ENCODE measurements around the gene TESK2. TPM values are rescaled to one million over a fixed set of nuclear protein-coding genes. Genes with fewer than 3 reads are reported as not detected.

The TESK2 gene
- total RNA-seq, 1 donor, result 2.2 TPM

DNA sequence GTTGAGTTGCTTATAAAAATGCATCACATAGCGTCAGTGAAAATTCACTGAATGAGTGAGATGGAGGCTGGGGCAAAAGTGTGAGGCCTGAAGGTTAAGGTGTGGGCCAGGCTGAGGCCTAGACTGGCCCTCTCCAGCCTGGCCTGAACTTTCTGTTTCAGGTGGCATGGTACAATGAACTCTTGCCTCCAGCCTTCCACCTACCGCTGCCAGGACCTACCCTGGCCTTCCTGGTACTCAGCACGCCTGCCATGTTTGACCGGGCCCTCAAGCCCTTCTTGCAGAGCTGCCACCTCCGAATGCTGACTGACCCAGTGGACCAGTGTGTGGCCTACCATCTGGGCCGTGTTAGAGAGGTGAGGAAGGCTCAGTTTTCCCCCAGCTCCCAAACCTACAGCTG, 16.2 kb upstream of the TESK2 start:
- DNase-seq (ENCODE audit: low read depth), result no peak
- no peak overlapping the region for H3K4me3 ChIP-seq (ENCODE audit: low read depth, low read length)
- TF ChIP-seq, protein P1, sequence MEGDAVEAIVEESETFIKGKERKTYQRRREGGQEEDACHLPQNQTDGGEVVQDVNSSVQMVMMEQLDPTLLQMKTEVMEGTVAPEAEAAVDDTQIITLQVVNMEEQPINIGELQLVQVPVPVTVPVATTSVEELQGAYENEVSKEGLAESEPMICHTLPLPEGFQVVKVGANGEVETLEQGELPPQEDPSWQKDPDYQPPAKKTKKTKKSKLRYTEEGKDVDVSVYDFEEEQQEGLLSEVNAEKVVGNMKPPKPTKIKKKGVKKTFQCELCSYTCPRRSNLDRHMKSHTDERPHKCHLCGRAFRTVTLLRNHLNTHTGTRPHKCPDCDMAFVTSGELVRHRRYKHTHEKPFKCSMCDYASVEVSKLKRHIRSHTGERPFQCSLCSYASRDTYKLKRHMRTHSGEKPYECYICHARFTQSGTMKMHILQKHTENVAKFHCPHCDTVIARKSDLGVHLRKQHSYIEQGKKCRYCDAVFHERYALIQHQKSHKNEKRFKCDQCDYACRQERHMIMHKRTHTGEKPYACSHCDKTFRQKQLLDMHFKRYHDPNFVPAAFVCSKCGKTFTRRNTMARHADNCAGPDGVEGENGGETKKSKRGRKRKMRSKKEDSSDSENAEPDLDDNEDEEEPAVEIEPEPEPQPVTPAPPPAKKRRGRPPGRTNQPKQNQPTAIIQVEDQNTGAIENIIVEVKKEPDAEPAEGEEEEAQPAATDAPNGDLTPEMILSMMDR (IDR thresholded peaks at IDR 0.05; ENCODE audit: insufficient read depth, low read depth, low read length), result no peak

GRCh38 chr1:45503462-45504360, 12.7 kb upstream of the TESK2 start:
- DNase-seq (ENCODE audit: low read depth), result no peak
- H3K4me3 ChIP-seq (ENCODE audit: low read depth, low read length), result no peak overlapping the region
- TF ChIP-seq, protein P1 (IDR thresholded peaks at IDR 0.05; ENCODE audit: insufficient read depth, low read depth, low read length), result no peak

DNA sequence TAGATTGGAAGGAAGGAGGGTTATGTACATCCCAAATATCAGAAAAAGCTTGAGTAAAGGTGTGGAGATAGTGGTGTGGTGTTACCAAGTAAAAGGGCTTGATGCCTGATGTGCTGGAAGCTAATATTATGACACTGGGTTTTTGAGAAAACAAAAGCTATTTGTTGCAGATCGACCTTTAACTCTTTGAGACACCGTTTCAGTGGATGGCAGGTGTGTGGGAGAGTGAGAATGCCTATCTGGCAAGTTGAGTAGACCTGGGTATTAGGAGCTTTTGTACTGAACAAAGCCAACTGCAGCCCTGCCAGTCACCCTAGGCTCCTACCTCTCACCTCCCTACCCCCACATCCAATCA, 10.5 kb upstream of the TESK2 start:
- no peak overlapping the region for H3K4me3 ChIP-seq (ENCODE audit: low read depth, low read length)
- TF ChIP-seq, protein P1 (IDR thresholded peaks at IDR 0.05; ENCODE audit: insufficient read depth, low read depth, low read length), result no peak
- no peak for DNase-seq (ENCODE audit: low read depth)

DNA sequence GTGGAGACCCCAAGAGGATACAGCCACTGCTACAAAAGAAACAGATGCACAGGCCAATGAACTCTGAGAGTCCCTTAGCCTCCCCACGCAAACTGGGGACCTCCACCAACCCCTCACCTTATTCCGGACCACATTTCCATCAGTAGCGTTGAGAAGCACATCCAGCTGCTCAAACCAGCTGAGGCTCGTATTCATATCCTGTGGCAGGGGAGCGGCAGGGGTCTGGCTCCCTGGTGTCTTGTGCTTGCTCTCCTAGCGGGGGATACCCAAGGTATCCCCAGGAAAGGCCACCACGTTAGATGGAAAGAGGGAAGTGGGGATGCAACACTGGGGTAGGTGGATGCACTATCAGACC, 8.4 kb upstream of the TESK2 start:
- DNase-seq (ENCODE audit: low read depth), result no peak
- TF ChIP-seq, protein P1 (IDR thresholded peaks at IDR 0.05; ENCODE audit: insufficient read depth, low read depth, low read length), result no peak
- H3K4me3 ChIP-seq (ENCODE audit: low read depth, low read length), result peak overlapping the region; percentile 72

GRCh38 chr1:45498279-45498678, 7.3 kb upstream of the TESK2 start:
- TF ChIP-seq, protein P1 (IDR thresholded peaks at IDR 0.05; ENCODE audit: insufficient read depth, low read depth, low read length), result no peak
- no peak for DNase-seq (ENCODE audit: low read depth)
- no peak overlapping the region for H3K4me3 ChIP-seq (ENCODE audit: low read depth, low read length)

- H3K4me3 ChIP-seq (ENCODE audit: low read depth, low read length), result no peak overlapping the region
- TF ChIP-seq, protein P1 (IDR thresholded peaks at IDR 0.05; ENCODE audit: insufficient read depth, low read depth, low read length), result peak; percentile 53
- DNase-seq (ENCODE audit: low read depth), result peak; percentile 60
Measured at GRCh38 chr1:45493116-45493697, 2.2 kb upstream of the TESK2 start.
